HepG2 (cell line): ENCODE results near the gene ALK. TPM values are rescaled to one million over a fixed set of nuclear protein-coding genes. Genes with fewer than 3 reads are reported as not detected.

ENCODE experiments used
- ATAC-seq: fragments of 200-7000 bp; cut with Tn5 transposase; 3 replicates; pipeline ENCODE4 v1.9.1; 2020; ENCODE audit warnings: mild to moderate bottlenecking, moderate library complexity
- BruUV-seq: library from RNA; stranded (reverse); fragments of 400-500 nt; replicated peaks from 2 replicates; lab custom pipeline; 2021; lab: Mats Ljungman, UMichigan
- CTCF ChIA-PET: fragments of 300-600 bp; formaldehyde crosslinking; extraction: SDS; loops from one replicate; lab custom pipeline; 2021; ENCODE audit warnings: low total read pairs, inconsistent platforms, low intra/inter-chr PET ratio; lab: Yijun Ruan, JAX
- POLR2A ChIA-PET: fragments of 350-600 bp; sonication (Branson Sonifier 250); formaldehyde crosslinking; loops from one replicate; lab custom pipeline; 2020; ENCODE audit warnings: antibody characterized with exemption, inconsistent platforms; lab: Yijun Ruan, JAX
- DNase-seq: peaks from one replicate; pipeline ENCODE4 v3.0.0-alpha.2; 2015; ENCODE audit warnings: low spot score
- FAIRE-seq: peaks from 3 replicates; lab custom pipeline; 2011; peaks lifted over from hg19 to GRCh38; lab: Jason Lieb, UNC
- H2AFZ ChIP-seq: one replicate; pipeline ENCODE4 v1.6.1; 2011; ENCODE audit warnings: low read length, inconsistent platforms
- H3K27ac ChIP-seq: fragments of 300-600 bp; 3 replicates; pipeline ENCODE4 v1.8.0; 2011; ENCODE audit warnings: mixed run types, mild to moderate bottlenecking, mixed read lengths, low read length, inconsistent platforms; ENCODE audit not compliant: insufficient read depth; ENCODE audit errors: extremely low read length
- H3K27me3 ChIP-seq, 2 experiments: fragments of 200-600 bp in 1 of 2; 2 replicates in 1 of 2; 3 replicates in 1 of 2; pipeline versions ENCODE4 v1.6.0 to v1.8.0; 2011; ENCODE audit warnings: low read length in 2 of 2, mild to moderate bottlenecking in 2 of 2, moderate library complexity in 2 of 2, inconsistent platforms in 1 of 2; ENCODE audit not compliant: insufficient read depth in 2 of 2, control insufficient read depth in 1 of 2
- H3K36me3 ChIP-seq, 2 experiments: fragments of 200-600 bp in 1 of 2; replicated peaks in 1 of 2; 2 replicates in 1 of 2; 3 replicates in 1 of 2; pipeline versions ENCODE4 v1.5.1 to v1.8.0; 2011; ENCODE audit warnings: low read length in 2 of 2, inconsistent platforms in 1 of 2; ENCODE audit not compliant: insufficient read depth in 2 of 2, control insufficient read depth in 1 of 2
- H3K4me1 ChIP-seq: 2 replicates; pipeline ENCODE4 v1.5.1; 2012; ENCODE audit warnings: low read length, inconsistent platforms; ENCODE audit not compliant: insufficient read depth
- H3K4me2 ChIP-seq: 2 replicates; pipeline ENCODE4 v1.6.0; 2011; ENCODE audit warnings: low read depth, low read length, inconsistent platforms
- H3K4me3 ChIP-seq, 3 experiments: fragments of 200-600 bp in 1 of 3; sonication (generic), shearing (Covaris generic) in 1 of 3; replicated peaks in 1 of 3; 2 replicates each; pipeline ENCODE4 v1.5.1; 2011 to 2016; ENCODE audit warnings: low read length in 3 of 3, inconsistent platforms in 2 of 3, low read depth in 2 of 3, mild to moderate bottlenecking in 2 of 3, control low read depth in 1 of 3, mixed read lengths in 1 of 3; ENCODE audit not compliant: insufficient read depth in 1 of 3
- H3K79me2 ChIP-seq: one replicate; pipeline ENCODE4 v1.6.1; 2011; ENCODE audit warnings: low read length, inconsistent platforms; ENCODE audit not compliant: insufficient read depth
- H3K9ac ChIP-seq: 2 replicates; pipeline ENCODE4 v1.6.0; 2011; ENCODE audit warnings: mild to moderate bottlenecking, low read depth, low read length, inconsistent platforms; ENCODE audit not compliant: insufficient read depth
- H3K9me3 ChIP-seq: 2 replicates; pipeline ENCODE4 v1.5.1; 2012; ENCODE audit warnings: mild to moderate bottlenecking, low read length
- H4K20me1 ChIP-seq: 2 replicates; pipeline ENCODE4 v1.6.0; 2011; ENCODE audit warnings: inconsistent platforms, mild to moderate bottlenecking, low read length, moderate library complexity; ENCODE audit not compliant: insufficient read depth
- CREBL2 ChIP-seq: sonication (generic); formaldehyde crosslinking; IDR thresholded peaks from 2 replicates; pipeline ENCODE4 v1.8.1; 2023; ENCODE audit warnings: missing genetic modification reagents, mild to moderate bottlenecking, borderline replicate concordance
- CTCF ChIP-seq: sonication (generic); formaldehyde crosslinking; IDR thresholded peaks from 2 replicates; pipeline ENCODE4 v1.5.0; 2020; ENCODE audit warnings: mild to moderate bottlenecking, missing genetic modification reagents, moderate library complexity
- GLMP ChIP-seq: sonication (generic); formaldehyde crosslinking; IDR thresholded peaks from 2 replicates; pipeline ENCODE4 v1.9.0; 2021; ENCODE audit warnings: missing genetic modification reagents, mild to moderate bottlenecking, borderline replicate concordance
- SMC3 ChIP-seq: IDR thresholded peaks from 2 replicates; pipeline ENCODE4 v1.6.1; 2011; ENCODE audit warnings: low read length, improper control_type of control experiment
- STAG1 ChIP-seq: sonication (generic); formaldehyde crosslinking; IDR thresholded peaks from 2 replicates; pipeline ENCODE4 v1.4.0; 2020; ENCODE audit warnings: missing genetic modification reagents
- ZNF292 ChIP-seq: sonication (generic); formaldehyde crosslinking; IDR thresholded peaks from 2 replicates; pipeline ENCODE4 v1.8.1; 2022; ENCODE audit warnings: mild to moderate bottlenecking, low read depth, missing genetic modification reagents, borderline replicate concordance
- WGBS: methylation state at CpG from one replicate; pipeline ENCODE4 v1.1.6; 2017; ENCODE audit warnings: low lambda C conversion rate; 5-methylcytosine and 5-hydroxymethylcytosine counted together
- in situ Hi-C: cut with HindIII; loops from 2 replicates; pipeline ENCODE4 v1.10.0; 2017; ENCODE audit warnings: low pct_unique_long_range_greater_than_20kb; ENCODE audit not compliant: extremely low pct_ligation_motif_present
- intact Hi-C: fragments of 100-400 bp; cut with micrococcal nuclease; formaldehyde crosslinking; loops from one replicate; pipeline ENCODE4 v1.10.0; 2022; ENCODE audit not compliant: unreplicated experiment
- polyA plus RNA-seq, 8 experiments: library from polyadenylated mRNA; depleted of rRNA in 3 of 8; stranded (reverse) in 7 of 8; unstranded in 1 of 8; fragments of >200 nt; fragmentation: Illumina TruSeq in 4 of 8; extraction: Trizol in 4 of 8; gene quantifications; 2 replicates each; pipeline versions ENCODE4 v1.2.1 to v1.2.3, GENCODE V29; 2011 to 2016; ENCODE audit warnings: low read depth in 4 of 8, missing spikeins in 1 of 8, mixed read lengths in 1 of 8; ENCODE audit not compliant: insufficient read depth in 1 of 8
- total RNA-seq, 5 experiments: library from RNA; depleted of rRNA; stranded (reverse); fragments of >200 nt; fragmentation: Illumina TruSeq; extraction: Trizol; gene quantifications; 2 replicates each; pipeline ENCODE4 v1.2.3, GENCODE V29; 2016; ENCODE audit warnings: low read depth in 1 of 5

ALK gene
- total and polyA plus RNA-seq, 2 of the 13 experiments (the other 11 are each of a cell fraction or from before 2014, with no cell fraction given) = not detected

- no TSS peak for BruUV-seq
- FAIRE-seq = peak; percentile 69
- intact Hi-C loops = loop anchor here (5.0 kb wide), 1 partner anchor 860 kb away; no protein-coding TSS in a partner anchor
- TF ChIP-seq STAG1 (CRISPR knock-in tag) = peak; percentile 65
- no peak for TF ChIP-seq CREBL2
- TF ChIP-seq SMC3 = peak; percentile 74
- TF ChIP-seq CTCF = peak; percentile 70
- TF ChIP-seq, all 625 proteins: peak for 3
- Histone ChIP-seq H3K4me1 (no peaks in the 10 kb centered on the region), H3K36me3 (no peaks in the 10 kb centered on the region), H2AFZ (no peak overlapping the region), H3K79me2 (no peaks in the 10 kb centered on the region), H3K4me3 (no peak overlapping the region), H3K4me2 (no peak overlapping the region), H3K9ac (no peak overlapping the region), H3K27me3 (peaks cover 0 to 29% of the 10 kb centered on the region in 2 experiments; a peak in 4 of 5 replicates), H3K9me3 (no peaks in the 10 kb centered on the region), H4K20me1 (no peaks in the 10 kb centered on the region), H3K27ac (no peak overlapping the region)
- DNase-seq = peak; percentile 39
- CTCF ChIA-PET = interaction anchor here (1.5 to 1.6 kb wide), 3 partner anchors 629 to 904 kb away, joined by 4 to 7 read pairs (median 7); no protein-coding TSS in a partner anchor
- POLR2A ChIA-PET = no interaction called here
- in situ Hi-C loops = loop anchor here (10.0 kb wide), 2 partner anchors 633 to 863 kb away; no protein-coding TSS in a partner anchor
- WGBS = 3% methylated on average over 5 of the region's 5 CpGs
- peak; percentile 71 for ATAC-seq
These were observed 709.4 kb downstream of the ALK start for GRCh38 chr2:29212009-29212408.

GRCh38 chr2:29209551-29209950 is 711.8 kb downstream of the ALK start:
- H2AFZ ChIP-seq = no peak overlapping the region
- POLR2A ChIA-PET = no interaction called here
- no peaks in the 10 kb centered on the region for H3K79me2 ChIP-seq
- no peak for ATAC-seq
- DNase-seq = no peak
- CTCF ChIA-PET = no interaction called here
- no peak overlapping the region for H3K4me3 ChIP-seq
- H3K4me1 ChIP-seq = no peaks in the 10 kb centered on the region
- FAIRE-seq = no peak
- in situ Hi-C loops (loop anchor here (10.0 kb wide), 1 partner anchor 385 kb away; no protein-coding TSS in a partner anchor), intact Hi-C loops (no loop called here)
- TF ChIP-seq GLMP (CRISPR knock-in tag) (no peak), ZNF292 (no peak)
- no peaks in the 10 kb centered on the region for H3K36me3 ChIP-seq
- peaks cover 0 to 37% of the 10 kb centered on the region in 2 experiments; a peak in 4 of 5 replicates for H3K27me3 ChIP-seq
- no peak overlapping the region for H3K4me2 ChIP-seq
- WGBS = 4% methylated on average over 5 of the region's 5 CpGs
- no TSS peak for BruUV-seq
- no peaks in the 10 kb centered on the region for H4K20me1 ChIP-seq
- H3K9ac ChIP-seq = no peak overlapping the region
- H3K27ac ChIP-seq = no peak overlapping the region
- no peaks in the 10 kb centered on the region for H3K9me3 ChIP-seq
